Mesenchymal stem cell (in vitro differentiated cells and primary cell): ENCODE data around the gene SORBS1.
A peak's percentile ranks its signal among the peaks of the same experiment; 100 is the strongest.

Experiments
- DNase-seq: peaks from one replicate; pipeline ENCODE4 v3.0.0-alpha.2; 2013
- H2AFZ ChIP-seq: one replicate; pipeline ENCODE4 v1.6.1; 2013; ENCODE audit warnings: low read depth, mild to moderate bottlenecking, control low read depth, inconsistent platforms, low read length, moderate library complexity
- H2AK5ac ChIP-seq: 2 replicates; pipeline ENCODE4 v1.6.1; 2013; ENCODE audit warnings: low read length, moderate library complexity, mild to moderate bottlenecking, inconsistent platforms; ENCODE audit not compliant: severe bottlenecking
- H2BK120ac ChIP-seq: one replicate; pipeline ENCODE4 v1.6.1; 2013; ENCODE audit warnings: low read depth, mild to moderate bottlenecking, inconsistent platforms, low read length, moderate library complexity
- H2BK12ac ChIP-seq, 2 experiments: one replicate each; pipeline ENCODE4 v1.6.1; 2013; ENCODE audit warnings: inconsistent platforms in 2 of 2, low read length in 2 of 2, mild to moderate bottlenecking in 2 of 2, moderate library complexity in 2 of 2, control low read depth in 1 of 2
- H2BK15ac ChIP-seq: one replicate; pipeline ENCODE4 v1.6.1; 2013; ENCODE audit warnings: mild to moderate bottlenecking, low read depth, inconsistent platforms; ENCODE audit not compliant: poor library complexity, severe bottlenecking
- H2BK5ac ChIP-seq: 2 replicates; pipeline ENCODE4 v1.6.1; 2013; ENCODE audit warnings: low read depth, mild to moderate bottlenecking, low read length, control low read depth, inconsistent platforms; ENCODE audit not compliant: poor library complexity, severe bottlenecking
- H3K14ac ChIP-seq, 2 experiments: one replicate each; pipeline ENCODE4 v1.6.1; 2013; ENCODE audit warnings: inconsistent platforms in 2 of 2, low read length in 2 of 2, control low read depth in 1 of 2, mild to moderate bottlenecking in 1 of 2, moderate library complexity in 1 of 2
- H3K18ac ChIP-seq, 2 experiments: one replicate each; pipeline ENCODE4 v1.6.1; 2013; ENCODE audit warnings: inconsistent platforms in 2 of 2, low read length in 2 of 2, control low read depth in 1 of 2, low read depth in 1 of 2, mild to moderate bottlenecking in 1 of 2
- H3K23ac ChIP-seq, 2 experiments: one replicate each; pipeline ENCODE4 v1.6.1; 2013; ENCODE audit warnings: inconsistent platforms in 2 of 2, low read length in 2 of 2, mild to moderate bottlenecking in 2 of 2, moderate library complexity in 2 of 2, control low read depth in 1 of 2
- H3K27ac ChIP-seq: 2 replicates; pipeline ENCODE4 v1.5.1; 2013; ENCODE audit warnings: mild to moderate bottlenecking, moderate library complexity, low read length, control low read depth, inconsistent platforms; ENCODE audit not compliant: poor library complexity, severe bottlenecking
- H3K27me3 ChIP-seq, 2 experiments: 2 replicates each; pipeline versions ENCODE4 v1.6.1 to v1.7.0; 2013; ENCODE audit warnings: low read length in 2 of 2, mild to moderate bottlenecking in 2 of 2, moderate library complexity in 2 of 2, control low read depth in 1 of 2, inconsistent platforms in 1 of 2; ENCODE audit not compliant: control insufficient read depth in 1 of 2, insufficient read depth in 1 of 2
- H3K36me3 ChIP-seq, 2 experiments: 2 replicates each; pipeline versions ENCODE4 v1.6.1 to v1.7.0; 2013; ENCODE audit warnings: low read length in 2 of 2, control low read depth in 1 of 2, inconsistent platforms in 1 of 2, low read depth in 1 of 2, mild to moderate bottlenecking in 1 of 2; ENCODE audit not compliant: insufficient read depth in 2 of 2, control insufficient read depth in 1 of 2
- H3K4ac ChIP-seq, 2 experiments: one replicate each; pipeline ENCODE4 v1.6.1; 2013; ENCODE audit warnings: inconsistent platforms in 2 of 2, low read length in 2 of 2, mild to moderate bottlenecking in 2 of 2, moderate library complexity in 2 of 2, control low read depth in 1 of 2, low read depth in 1 of 2
- H3K4me1 ChIP-seq: 2 replicates; pipeline ENCODE4 v1.6.1; 2013; ENCODE audit warnings: low read depth, low read length, control low read depth; ENCODE audit not compliant: control insufficient read depth, insufficient read depth
- H3K4me2 ChIP-seq: 2 replicates; pipeline ENCODE4 v1.6.1; 2013; ENCODE audit warnings: low read length, mild to moderate bottlenecking, inconsistent platforms; ENCODE audit not compliant: poor library complexity, severe bottlenecking
- H3K4me3 ChIP-seq, 2 experiments: 2 replicates each; pipeline versions ENCODE4 v1.5.1 to v1.7.0; 2013; ENCODE audit warnings: low read length in 2 of 2, mild to moderate bottlenecking in 2 of 2, control low read depth in 1 of 2, low read depth in 1 of 2; ENCODE audit not compliant: insufficient read depth in 1 of 2
- H3K79me1 ChIP-seq: replicated peaks from 2 replicates; pipeline ENCODE4 v1.6.1; 2013; ENCODE audit warnings: mild to moderate bottlenecking, control low read depth, low read length, inconsistent platforms; ENCODE audit not compliant: poor library complexity, severe bottlenecking
- H3K9ac ChIP-seq: 2 replicates; pipeline ENCODE4 v1.7.0; 2013; ENCODE audit warnings: mild to moderate bottlenecking, low read length, moderate library complexity
- H3K9me3 ChIP-seq: 2 replicates; pipeline ENCODE4 v1.7.0; 2013; ENCODE audit warnings: mild to moderate bottlenecking, low read length; ENCODE audit not compliant: control insufficient read depth
- H4K8ac ChIP-seq: one replicate; pipeline ENCODE4 v1.6.1; 2013; ENCODE audit warnings: inconsistent platforms, mild to moderate bottlenecking, low read length, moderate library complexity
- H4K91ac ChIP-seq: one replicate; pipeline ENCODE4 v1.6.1; 2013; ENCODE audit warnings: mild to moderate bottlenecking, low read length, inconsistent platforms
- WGBS: methylation state at CpG from one replicate; pipeline ENCODE4 v1.1.7; 2013; ENCODE audit warnings: mixed read lengths; 5-methylcytosine and 5-hydroxymethylcytosine counted together

Gene SORBS1

DNA sequence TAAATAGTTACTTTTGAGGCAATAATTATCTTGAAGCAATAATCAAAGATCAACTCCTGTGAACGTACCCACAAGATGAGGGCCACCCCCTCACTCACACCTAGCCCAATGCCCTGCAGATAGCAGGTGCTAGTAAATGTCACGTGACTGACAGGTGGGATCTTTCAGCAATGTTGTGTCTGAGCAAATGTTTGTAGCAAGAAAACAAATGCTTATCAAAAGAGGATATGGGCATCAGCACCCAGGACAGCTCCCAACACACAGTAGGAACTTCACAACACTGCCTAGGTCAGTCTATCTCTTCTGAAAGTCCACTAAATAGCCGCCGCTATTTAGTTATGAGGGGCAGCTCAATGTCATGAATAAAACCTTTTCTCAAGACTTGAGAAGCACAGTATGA lies 149.5 kb downstream of the SORBS1 start:
- Histone ChIP-seq H3K79me1 (no peaks in the 10 kb centered on the region), H3K4me3 (no peak overlapping the region), H2AK5ac (no peak overlapping the region), H2BK15ac (no peak overlapping the region), H2BK5ac (no peak overlapping the region), H3K18ac (no peak overlapping the region), H2BK12ac (no peak overlapping the region), H4K91ac (no peak overlapping the region), H3K14ac (no peak overlapping the region), H3K4me1 (no peaks in the 10 kb centered on the region), H4K8ac (no peak overlapping the region), H3K9ac (no peak overlapping the region), H2BK120ac (no peak overlapping the region), H2AFZ (no peak overlapping the region), H3K9me3 (no peaks in the 10 kb centered on the region), H3K4me2 (no peak overlapping the region), H3K4ac (no peak overlapping the region), H3K36me3 (peaks cover 0 to 9% of the 10 kb centered on the region in 2 experiments), H3K23ac (no peak overlapping the region), H3K27me3 (peaks cover 5 to 34% of the 10 kb centered on the region in 2 experiments), H3K27ac (no peak overlapping the region)
- no peak for DNase-seq
- 50% methylated on average over 1 of the region's 4 CpGs for WGBS

DNA sequence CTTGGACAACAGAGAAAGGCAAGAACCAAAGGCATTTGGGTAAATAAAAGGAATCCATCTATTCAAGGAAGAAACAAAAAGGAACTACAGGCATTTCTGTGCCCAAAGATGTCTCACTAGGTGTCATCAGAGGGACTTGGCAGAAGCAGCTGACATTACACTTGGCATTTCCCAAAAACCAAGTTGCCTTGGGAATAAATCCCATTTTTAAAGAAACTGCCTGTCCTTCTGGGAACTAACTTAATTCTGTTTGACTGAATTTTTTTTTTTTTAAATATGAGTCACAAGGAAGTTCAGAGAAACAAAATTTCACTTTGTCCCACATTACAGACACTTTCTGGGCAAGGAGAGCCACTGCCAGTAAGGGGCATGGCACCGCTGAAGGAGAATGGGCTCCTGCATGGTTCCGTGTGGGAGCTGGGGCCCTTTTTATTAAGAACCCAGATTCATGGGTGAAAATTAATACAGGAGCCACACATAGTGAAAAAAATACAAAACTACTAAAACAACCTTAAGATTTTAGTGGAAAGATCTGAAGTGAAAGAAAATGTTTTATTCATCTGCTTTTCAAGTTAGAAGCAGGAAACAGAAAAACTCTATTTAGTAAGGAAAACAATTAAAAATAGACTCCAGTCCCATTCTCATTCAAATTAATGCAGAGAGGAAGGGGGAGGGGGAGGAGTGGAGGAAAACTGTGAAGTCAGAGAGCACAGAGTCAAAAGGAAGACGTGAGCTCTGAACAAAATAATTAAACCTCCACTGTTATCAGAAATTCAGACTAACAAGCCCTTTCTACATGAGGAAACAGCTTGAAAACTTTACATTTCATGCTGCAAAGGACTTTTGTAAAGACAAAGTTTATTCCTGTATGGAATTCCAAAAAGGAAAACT lies 151.9 kb downstream of the SORBS1 start:
- Histone ChIP-seq H3K14ac (no peak overlapping the region), H2AFZ (no peak overlapping the region), H3K79me1 (no peaks in the 10 kb centered on the region), H3K27me3 (peaks cover under 1 to 14% of the 10 kb centered on the region in 2 experiments), H2BK15ac (no peak overlapping the region), H3K23ac (no peak overlapping the region), H3K27ac (no peak overlapping the region), H2BK5ac (no peak overlapping the region), H2BK12ac (no peak overlapping the region), H3K4me3 (no peak overlapping the region), H3K18ac (no peak overlapping the region), H3K4ac (no peak overlapping the region), H3K4me2 (no peak overlapping the region), H2BK120ac (no peak overlapping the region), H3K9me3 (no peaks in the 10 kb centered on the region), H4K91ac (no peak overlapping the region), H2AK5ac (no peak overlapping the region), H4K8ac (no peak overlapping the region), H3K36me3 (peaks cover 0 to 1% of the 10 kb centered on the region in 2 experiments), H3K4me1 (no peaks in the 10 kb centered on the region), H3K9ac (peak overlapping the region; percentile 19)
- DNase-seq, result no peak
- WGBS, result no CpG with 5 or more reads among the region's 3 CpGs

DNA sequence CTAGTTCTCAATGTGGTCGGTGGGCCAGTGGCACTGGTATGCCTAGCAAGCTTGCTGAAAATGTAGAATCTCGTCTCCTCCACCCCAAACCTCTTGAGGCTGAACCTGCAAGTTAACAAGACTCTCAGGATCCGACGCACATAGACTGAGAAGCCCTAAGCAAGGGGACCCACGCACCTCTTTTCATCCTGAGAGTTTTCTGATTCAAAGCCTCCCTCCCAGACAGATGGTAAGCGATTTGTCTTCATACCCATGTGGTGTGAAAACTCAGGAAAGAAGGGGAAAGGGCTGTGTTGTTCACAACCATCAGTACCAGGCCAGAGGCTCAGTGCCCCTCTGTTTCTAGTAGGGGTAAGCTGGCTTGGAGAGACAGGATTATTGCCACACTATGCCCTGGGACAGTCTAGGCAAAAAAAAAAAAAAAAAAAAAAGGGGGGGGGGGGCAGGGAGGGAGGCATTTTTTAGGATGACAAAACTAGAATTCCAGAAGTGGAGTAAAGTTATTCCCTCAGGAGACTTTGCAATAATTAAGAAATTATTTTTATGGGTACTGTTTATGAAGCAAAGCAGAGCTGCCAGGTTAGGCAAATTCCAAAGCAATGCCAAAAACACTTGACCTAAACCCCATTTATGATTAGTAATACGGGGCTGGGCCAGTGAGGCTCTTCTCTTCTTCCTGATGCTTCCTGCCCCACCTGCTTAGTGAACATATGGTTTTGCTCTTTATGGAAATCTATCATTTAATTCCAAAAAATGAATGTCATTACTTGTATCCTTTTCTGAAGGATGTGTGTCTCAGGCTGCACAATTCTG lies 152.8 kb downstream of the SORBS1 start:
- Histone ChIP-seq H2BK5ac (no peak overlapping the region), H3K14ac (no peak overlapping the region), H3K27me3 (peaks cover 0 to 11% of the 10 kb centered on the region in 2 experiments), H3K4me1 (no peaks in the 10 kb centered on the region), H3K79me1 (no peaks in the 10 kb centered on the region), H2AK5ac (no peak overlapping the region), H3K4me3 (no peak overlapping the region), H3K4me2 (no peak overlapping the region), H3K9ac (peak overlapping the region; percentile 1), H3K4ac (no peak overlapping the region), H3K23ac (no peak overlapping the region), H4K91ac (no peak overlapping the region), H4K8ac (no peak overlapping the region), H2BK12ac (no peak overlapping the region), H2BK120ac (no peak overlapping the region), H3K36me3 (no peaks in the 10 kb centered on the region), H3K9me3 (no peaks in the 10 kb centered on the region), H2BK15ac (no peak overlapping the region), H2AFZ (no peak overlapping the region), H3K18ac (no peak overlapping the region), H3K27ac (no peak overlapping the region)
- WGBS, result 84% methylated on average over 5 of the region's 7 CpGs
- DNase-seq, result no peak

DNA sequence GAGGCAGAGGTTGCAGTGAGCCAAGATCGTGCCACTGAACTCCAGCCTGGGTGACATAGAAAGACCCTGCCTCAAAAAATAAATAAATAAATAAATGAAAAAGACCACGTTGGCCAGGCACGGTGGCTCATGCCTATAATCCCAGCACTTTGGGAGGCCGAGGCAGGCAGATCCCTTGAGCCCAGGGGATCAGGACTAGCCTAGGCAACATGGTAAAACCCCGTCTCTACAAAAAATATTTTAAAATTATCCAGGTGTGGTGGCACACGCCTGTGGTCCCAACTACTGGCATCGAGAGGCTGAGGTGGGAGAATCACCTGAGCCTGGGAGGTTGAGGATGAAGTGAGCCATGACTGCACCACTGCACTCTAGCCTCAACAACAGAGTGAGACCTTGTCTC lies 153.6 kb downstream of the SORBS1 start:
- WGBS, result 90% methylated on average over 7 of the region's 7 CpGs
- H3K4me3 ChIP-seq, result no peak overlapping the region
- no peak for DNase-seq
- no peak overlapping the region for H2BK12ac ChIP-seq
- H2BK5ac ChIP-seq, result no peak overlapping the region
- H3K79me1 ChIP-seq, result no peaks in the 10 kb centered on the region
- H3K4ac ChIP-seq, result no peak overlapping the region
- H2AK5ac ChIP-seq, result no peak overlapping the region
- no peak overlapping the region for H3K27ac ChIP-seq
- H4K8ac ChIP-seq, result no peak overlapping the region
- no peak overlapping the region for H2BK15ac ChIP-seq
- peaks cover 0 to 8% of the 10 kb centered on the region in 2 experiments for H3K27me3 ChIP-seq
- H3K4me1 ChIP-seq, result no peaks in the 10 kb centered on the region
- H2AFZ ChIP-seq, result no peak overlapping the region
- no peak overlapping the region for H3K4me2 ChIP-seq
- no peak overlapping the region for H2BK120ac ChIP-seq
- no peak overlapping the region for H3K18ac ChIP-seq
- no peak overlapping the region for H4K91ac ChIP-seq
- no peak overlapping the region for H3K23ac ChIP-seq
- no peak overlapping the region for H3K14ac ChIP-seq
- H3K9ac ChIP-seq, result no peak overlapping the region
- no peaks in the 10 kb centered on the region for H3K9me3 ChIP-seq
- no peaks in the 10 kb centered on the region for H3K36me3 ChIP-seq
